H1 (cell line): ENCODE measurements around the gene PANK3. TPM values are rescaled to one million over a fixed set of nuclear protein-coding genes. Genes with fewer than 3 reads are reported as not detected.

Experiments used
- CTCF ChIA-PET: fragments of 300-600 bp; sonication (Branson Sonifier 250); formaldehyde crosslinking; loops from one replicate; lab custom pipeline; 2021; ENCODE audit not compliant: partially characterized antibody; lab: Charles Lee
- POLR2A ChIA-PET: fragments of 300-600 bp; sonication (Branson Sonifier 250); formaldehyde crosslinking; loops from one replicate; lab custom pipeline; 2021; ENCODE audit warnings: inconsistent platforms; ENCODE audit not compliant: partially characterized antibody; lab: Charles Lee
- DNase-seq, 2 experiments: peaks; one replicate each; pipeline versions ENCODE4 v3.0.0 to v3.0.0-alpha.2; 2010 to 2022; ENCODE audit warnings: low spot score in 2 of 2, low read depth in 1 of 2, mixed read lengths in 1 of 2
- FAIRE-seq: peaks from 2 replicates; lab custom pipeline; 2011; peaks lifted over from hg19 to GRCh38; lab: Jason Lieb, UNC
- H2AFZ ChIP-seq: 2 replicates; pipeline ENCODE4 v1.8.1; 2012; ENCODE audit warnings: low read length, inconsistent platforms
- H2AK5ac ChIP-seq: 2 replicates; pipeline ENCODE4 v1.6.1; 2013; ENCODE audit warnings: low read depth, low read length
- H2BK120ac ChIP-seq: replicated peaks from 2 replicates; pipeline ENCODE3; 2013; ENCODE audit warnings: low read depth, low read length, inconsistent platforms
- H2BK12ac ChIP-seq: 2 replicates; pipeline ENCODE4 v1.6.1; 2013; ENCODE audit warnings: low read depth, low read length
- H2BK15ac ChIP-seq: 2 replicates; pipeline ENCODE4 v1.6.1; 2013; ENCODE audit warnings: low read length
- H2BK20ac ChIP-seq: 2 replicates; pipeline ENCODE4 v1.6.1; 2013; ENCODE audit warnings: low read length
- H2BK5ac ChIP-seq: 2 replicates; pipeline ENCODE4 v1.6.1; 2013; ENCODE audit warnings: low read depth, low read length
- H3K14ac ChIP-seq: 2 replicates; pipeline ENCODE4 v1.6.1; 2013; ENCODE audit warnings: inconsistent platforms; ENCODE audit not compliant: insufficient read length
- H3K18ac ChIP-seq: 2 replicates; pipeline ENCODE4 v1.6.1; 2013; ENCODE audit warnings: low read length; ENCODE audit errors: extremely low read depth
- H3K23ac ChIP-seq: 2 replicates; pipeline ENCODE4 v1.6.1; 2013; ENCODE audit warnings: inconsistent platforms; ENCODE audit not compliant: insufficient read length
- H3K23me2 ChIP-seq: 2 replicates; pipeline ENCODE4 v1.6.1; 2013; ENCODE audit warnings: low read depth, low read length
- H3K27ac ChIP-seq: 2 replicates; pipeline ENCODE4 v1.6.1; 2011; ENCODE audit warnings: low read depth, low read length, inconsistent platforms
- H3K27me3 ChIP-seq, 4 experiments: replicated peaks in 1 of 4; 1 replicate in 1 of 4; 2 replicates in 3 of 4; pipeline versions ENCODE4 v1.6.1 to v1.8.1; 2011 to 2013; ENCODE audit warnings: low read length in 3 of 4, mild to moderate bottlenecking in 3 of 4, inconsistent platforms in 2 of 4, mixed read lengths in 2 of 4, moderate library complexity in 1 of 4; ENCODE audit not compliant: control insufficient read depth in 3 of 4, insufficient read depth in 3 of 4; ENCODE audit errors: extremely low read depth in 1 of 4
- H3K36me3 ChIP-seq, 4 experiments: 2 replicates each; pipeline versions ENCODE4 v1.6.1 to v1.8.1; 2011 to 2013; ENCODE audit warnings: mild to moderate bottlenecking in 4 of 4, low read length in 3 of 4, moderate library complexity in 2 of 4, control low read depth in 1 of 4, inconsistent platforms in 1 of 4; ENCODE audit not compliant: insufficient read depth in 4 of 4, control insufficient read depth in 2 of 4
- H3K4ac ChIP-seq: replicated peaks from 2 replicates; pipeline ENCODE3; 2013; ENCODE audit warnings: low read length, low read depth, mixed read lengths, inconsistent platforms; ENCODE audit not compliant: insufficient read length
- H3K4me1 ChIP-seq, 4 experiments: replicated peaks in 1 of 4; 1 replicate in 1 of 4; 2 replicates in 3 of 4; pipeline versions ENCODE4 v1.6.1 to v1.8.1; 2011 to 2013; ENCODE audit warnings: low read length in 3 of 4, inconsistent platforms in 2 of 4, mixed read lengths in 1 of 4; ENCODE audit not compliant: insufficient read depth in 4 of 4, control insufficient read depth in 3 of 4
- H3K4me2 ChIP-seq, 2 experiments: 2 replicates each; pipeline versions ENCODE4 v1.6.1 to v1.8.1; 2011 to 2013; ENCODE audit warnings: low read depth in 2 of 2, low read length in 2 of 2, control low read depth in 1 of 2, inconsistent platforms in 1 of 2, mild to moderate bottlenecking in 1 of 2; ENCODE audit not compliant: insufficient read depth in 1 of 2
- H3K4me3 ChIP-seq, 4 experiments: fragments of 200-600, 300-600 bp in 1 of 4; sonication (generic), shearing (Covaris generic), sonication (Bioruptor Twin) in 1 of 4; 2 replicates each; pipeline versions ENCODE4 v1.5.1 to v1.8.1; 2011 to 2016; ENCODE audit warnings: low read length in 4 of 4, low read depth in 3 of 4, control low read depth in 2 of 4, inconsistent platforms in 2 of 4, mild to moderate bottlenecking in 2 of 4, mixed read lengths in 1 of 4, moderate library complexity in 1 of 4; ENCODE audit not compliant: insufficient read depth in 2 of 4; ENCODE audit errors: extremely low read depth in 1 of 4
- H3K56ac ChIP-seq: replicated peaks from 2 replicates; pipeline ENCODE3; 2013; ENCODE audit warnings: low read depth, mild to moderate bottlenecking, mixed read lengths, low read length, inconsistent platforms; ENCODE audit not compliant: insufficient read length
- H3K79me1 ChIP-seq: 2 replicates; pipeline ENCODE4 v1.6.1; 2013; ENCODE audit warnings: low read depth, low read length, control low read depth
- H3K79me2 ChIP-seq, 2 experiments: 2 replicates each; pipeline versions ENCODE4 v1.6.1 to v1.8.1; 2012 to 2013; ENCODE audit warnings: low read length in 2 of 2, mild to moderate bottlenecking in 2 of 2, inconsistent platforms in 1 of 2; ENCODE audit not compliant: insufficient read depth in 2 of 2, control insufficient read depth in 1 of 2
- H3K9ac ChIP-seq, 4 experiments: replicated peaks in 1 of 4; 1 replicate in 1 of 4; 2 replicates in 3 of 4; pipeline versions ENCODE4 v1.6.1 to v1.8.1; 2011 to 2013; ENCODE audit warnings: low read depth in 3 of 4, low read length in 3 of 4, control low read depth in 2 of 4, mild to moderate bottlenecking in 2 of 4, moderate library complexity in 2 of 4, inconsistent platforms in 1 of 4; ENCODE audit errors: extremely low read depth in 1 of 4
- H3K9me3 ChIP-seq, 2 experiments: 2 replicates each; pipeline versions ENCODE4 v1.6.1 to v1.8.1; 2012 to 2013; ENCODE audit warnings: mild to moderate bottlenecking in 2 of 2, moderate library complexity in 2 of 2, control low read depth in 1 of 2, inconsistent platforms in 1 of 2, low read depth in 1 of 2, low read length in 1 of 2, mixed read lengths in 1 of 2; ENCODE audit not compliant: insufficient read depth in 2 of 2
- H4K20me1 ChIP-seq, 2 experiments: replicated peaks in 1 of 2; 2 replicates each; pipeline versions ENCODE3 to v1.8.1; 2011 to 2013; ENCODE audit warnings: inconsistent platforms in 2 of 2, low read length in 2 of 2, mild to moderate bottlenecking in 1 of 2; ENCODE audit not compliant: insufficient read depth in 2 of 2, control insufficient read depth in 1 of 2
- H4K5ac ChIP-seq: 2 replicates; pipeline ENCODE4 v1.6.1; 2013; ENCODE audit warnings: low read length, low read depth, mixed read lengths, inconsistent platforms; ENCODE audit not compliant: insufficient read length
- H4K8ac ChIP-seq: 2 replicates; pipeline ENCODE4 v1.8.0; 2013; ENCODE audit warnings: mild to moderate bottlenecking, moderate library complexity, low read length, inconsistent platforms; ENCODE audit not compliant: insufficient read depth; ENCODE audit errors: extremely low read depth
- H4K91ac ChIP-seq: replicated peaks from 2 replicates; pipeline ENCODE3; 2013; ENCODE audit warnings: low read length, mixed read lengths, inconsistent platforms; ENCODE audit not compliant: insufficient read length
- ASH2L ChIP-seq: fragments of 200-600, 300-600 bp; sonication (generic); IDR thresholded peaks from one replicate; pipeline ENCODE4 v1.7.1; 2017; ENCODE audit warnings: low read length
- ATF2 ChIP-seq: IDR thresholded peaks from 2 replicates; pipeline ENCODE4 v1.6.1; 2012; ENCODE audit warnings: low read length, inconsistent platforms
- BRCA1 ChIP-seq: IDR thresholded peaks from 2 replicates; pipeline ENCODE4 v1.6.1; 2012; ENCODE audit warnings: low read depth, low read length, improper control_type of control experiment
- CBX8 ChIP-seq: fragments of 300-800, 300-1000 bp; sonication (generic); IDR thresholded peaks from 2 replicates; pipeline ENCODE4 v1.7.1; 2016; ENCODE audit warnings: low read depth, low read length, borderline replicate concordance
- FOSL1 ChIP-seq: IDR thresholded peaks from 2 replicates; pipeline ENCODE4 v1.6.1; 2011; ENCODE audit warnings: mild to moderate bottlenecking, low read depth, low read length, moderate library complexity; ENCODE audit not compliant: insufficient read depth
- HDAC6 ChIP-seq: IDR thresholded peaks from one replicate; pipeline ENCODE4 v1.7.1; 2012; ENCODE audit warnings: low read depth, mild to moderate bottlenecking, inconsistent platforms, low read length, moderate library complexity
- NANOG ChIP-seq: IDR thresholded peaks from 2 replicates; pipeline ENCODE4 v1.6.1; 2011; ENCODE audit warnings: low read length, low read depth, mild to moderate bottlenecking, inconsistent platforms; ENCODE audit not compliant: insufficient read depth, poor library complexity, severe bottlenecking
- POU5F1 ChIP-seq: IDR thresholded peaks from 2 replicates; pipeline ENCODE4 v1.6.1; 2011; ENCODE audit warnings: low read depth, mild to moderate bottlenecking, low read length, moderate library complexity
- SIRT6 ChIP-seq: IDR thresholded peaks from one replicate; pipeline ENCODE4 v1.7.1; 2012; ENCODE audit warnings: low read length, inconsistent platforms
- SIX5 ChIP-seq: IDR thresholded peaks from 2 replicates; pipeline ENCODE4 v1.6.1; 2011; ENCODE audit warnings: mild to moderate bottlenecking, low read depth, low read length
- SRF ChIP-seq: IDR thresholded peaks from 2 replicates; pipeline ENCODE4 v1.6.1; 2011; ENCODE audit warnings: mild to moderate bottlenecking, low read depth, low read length, moderate library complexity
- TEAD4 ChIP-seq: IDR thresholded peaks from 2 replicates; pipeline ENCODE4 v1.6.1; 2012; ENCODE audit warnings: low read depth, low read length, inconsistent platforms, mixed read lengths
- polyA plus RNA-seq, 7 experiments: library from polyadenylated mRNA; depleted of rRNA in 3 of 7; stranded (reverse) in 5 of 7; unstranded in 2 of 7; fragments of >200 nt in 5 of 7; fragments of 200-250 nt in 2 of 7; gene quantifications; 1 replicate in 5 of 7; 2 replicates in 1 of 7; 4 replicates in 1 of 7; pipeline versions ENCODE4 v1.2.1 to v1.2.3, GENCODE V29; 2011 to 2013; ENCODE audit warnings: missing spikeins in 2 of 7, mixed read lengths in 2 of 7
- total RNA-seq: library from RNA; stranded (reverse); fragmentation: NEBNext Ultra II Directional; extraction: Animal tissue kit (Norgen Biotek cat#: 25700); gene quantifications from 2 replicates; pipeline ENCODE4 v1.2.1, GENCODE V29; 2021

The PANK3 gene
- total and polyA plus RNA-seq, 2 of the 8 experiments (the other 6 are each of a cell fraction or from before 2014, with no cell fraction given), result 8.6 to 101 TPM

- peaks cover 1 to 2% of the 10 kb centered on the region in 2 experiments for H4K20me1 ChIP-seq
- H3K18ac ChIP-seq, result no peak overlapping the region
- no peak for DNase-seq
- peaks cover 0 to 49% (median 9%) of the 10 kb centered on the region in 4 experiments; a peak in 5 of 8 replicates for H3K36me3 ChIP-seq
- H3K4me3 ChIP-seq, result no peak overlapping the region
- no peaks in the 10 kb centered on the region for H3K27me3 ChIP-seq
- TF ChIP-seq BRCA1, result no peak
- TF ChIP-seq ASH2L, result no peak
- TF ChIP-seq TEAD4, result no peak
- no peak for TF ChIP-seq SIX5
- no peak for TF ChIP-seq POU5F1
- TF ChIP-seq ATF2, result no peak
- TF ChIP-seq SRF, result no peak
- TF ChIP-seq SIRT6, result no peak
- no peak for TF ChIP-seq CBX8
- TF ChIP-seq FOSL1, result no peak
- TF ChIP-seq HDAC6, result no peak
- TF ChIP-seq NANOG, result no peak
- CTCF ChIA-PET, result no interaction called here
- no peak overlapping the region for H4K91ac ChIP-seq
- no peak for FAIRE-seq
- H2AFZ ChIP-seq, result no peak overlapping the region
- H2BK120ac ChIP-seq, result no peak overlapping the region
- no peaks in the 10 kb centered on the region for H3K9me3 ChIP-seq
- peaks cover 0 to 10% of the 10 kb centered on the region in 2 experiments; a peak in 1 of 4 replicates for H3K79me2 ChIP-seq
- H2BK5ac ChIP-seq, result no peak overlapping the region
- H3K56ac ChIP-seq, result no peak overlapping the region
- no peak overlapping the region for H2BK15ac ChIP-seq
- H3K14ac ChIP-seq, result no peak overlapping the region
- H3K27ac ChIP-seq, result no peak overlapping the region
- H3K23me2 ChIP-seq, result no peaks in the 10 kb centered on the region
- H2BK20ac ChIP-seq, result no peak overlapping the region
- no peak overlapping the region for H3K4ac ChIP-seq
- no peak overlapping the region for H4K5ac ChIP-seq
- H4K8ac ChIP-seq, result no peak overlapping the region
- H3K79me1 ChIP-seq, result no peaks in the 10 kb centered on the region; the same call in 1 of the 2 replicates
- POLR2A ChIA-PET, result no interaction called here
- no peaks in the 10 kb centered on the region for H3K4me1 ChIP-seq
- no peak overlapping the region for H3K9ac ChIP-seq
- H3K4me2 ChIP-seq, result no peak overlapping the region
- H2AK5ac ChIP-seq, result no peak overlapping the region
- H3K23ac ChIP-seq, result no peak overlapping the region
- no peak overlapping the region for H2BK12ac ChIP-seq
Observed at GRCh38 chr5:168550656-168551055, 28.5 kb downstream of the PANK3 start.
